CD8-positive, alpha-beta memory T cell (primary cell): ENCODE results near the gene RASSF5. TPM values are rescaled to one million over a fixed set of nuclear protein-coding genes. Genes with fewer than 3 reads are reported as not detected.

Source experiments
- CTCF ChIA-PET: fragments of 350-600 bp; sonication (Branson Sonifier 250); formaldehyde crosslinking; loops from one replicate; lab custom pipeline; 2021; ENCODE audit warnings: antibody characterized with exemption; lab: Charles Lee
- POLR2A ChIA-PET: fragments of 350-600 bp; sonication (Branson Sonifier 250); formaldehyde crosslinking; loops from one replicate; lab custom pipeline; 2021; ENCODE audit warnings: antibody characterized with exemption; lab: Charles Lee
- DNase-seq, 5 donors: peaks; one replicate each; pipeline versions ENCODE4 v3.0.0 to v3.0.0-alpha.2; 2020 to 2022; ENCODE audit warnings: mixed read lengths in 1 of 5
- H3K27ac ChIP-seq: one replicate; pipeline ENCODE4 v1.7.0; 2013; ENCODE audit warnings: low read depth, mild to moderate bottlenecking, low read length, moderate library complexity
- H3K27me3 ChIP-seq: 2 replicates; pipeline ENCODE4 v1.7.0; 2013; ENCODE audit warnings: low read length, mild to moderate bottlenecking; ENCODE audit not compliant: insufficient read depth, poor library complexity, severe bottlenecking
- H3K36me3 ChIP-seq: 2 replicates; pipeline ENCODE4 v1.7.0; 2013; ENCODE audit warnings: mild to moderate bottlenecking, low read length, moderate library complexity; ENCODE audit not compliant: insufficient read depth
- H3K4me1 ChIP-seq: 2 replicates; pipeline ENCODE4 v1.7.0; 2013; ENCODE audit warnings: mild to moderate bottlenecking, low read length, moderate library complexity; ENCODE audit not compliant: insufficient read depth
- H3K4me3 ChIP-seq: 2 replicates; pipeline ENCODE4 v1.7.0; 2013; ENCODE audit warnings: mild to moderate bottlenecking, low read length
- H3K9me3 ChIP-seq: 2 replicates; pipeline ENCODE4 v1.7.0; 2013; ENCODE audit warnings: mild to moderate bottlenecking, low read length
- H3K27ac Mint-ChIP-seq, 8 donors: one replicate each; pipeline ENCODE4 v1.8.0; 2020 to 2021; ENCODE audit warnings: mixed read lengths in 8 of 8, mild to moderate bottlenecking in 6 of 8, inconsistent platforms in 3 of 8, moderate library complexity in 3 of 8
- H3K27me3 Mint-ChIP-seq, 2 donors: one replicate each; pipeline ENCODE4 v1.8.0; 2020 to 2021; ENCODE audit warnings: mixed read lengths in 2 of 2, mild to moderate bottlenecking in 1 of 2, moderate library complexity in 1 of 2
- H3K36me3 Mint-ChIP-seq, 3 donors: one replicate each; pipeline ENCODE4 v1.8.0; 2020 to 2021; ENCODE audit warnings: mixed read lengths in 3 of 3, inconsistent platforms in 1 of 3, mild to moderate bottlenecking in 1 of 3
- H3K4me1 Mint-ChIP-seq, 3 donors: one replicate each; pipeline ENCODE4 v1.8.0; 2020 to 2021; ENCODE audit warnings: mixed read lengths in 3 of 3, inconsistent platforms in 1 of 3, mild to moderate bottlenecking in 1 of 3
- H3K4me3 Mint-ChIP-seq, 7 donors: one replicate each; pipeline ENCODE4 v1.8.0; 2020 to 2021; ENCODE audit warnings: mixed read lengths in 7 of 7, mild to moderate bottlenecking in 6 of 7, moderate library complexity in 4 of 7, inconsistent platforms in 2 of 7
- H3K9me3 Mint-ChIP-seq, 5 donors: one replicate each; pipeline ENCODE4 v1.8.0; 2020 to 2022; ENCODE audit warnings: mixed read lengths in 5 of 5, mild to moderate bottlenecking in 3 of 5, moderate library complexity in 2 of 5, inconsistent platforms in 1 of 5
- polyA plus RNA-seq: library from polyadenylated mRNA; unstranded; fragments of 300-500 nt; fragmentation: Illumina TruSeq; gene quantifications from one replicate; pipeline ENCODE4 v1.2.3, GENCODE V29; 2021
- total RNA-seq, 2 experiments: library from RNA; stranded (reverse); gene quantifications; one replicate each; pipeline ENCODE4 v1.2.3, GENCODE V29; 2021

Gene RASSF5
- total and polyA plus RNA-seq, 3 experiments from 2014 or later: 163 to 329 (median 165) TPM

GRCh38 chr1:206518206-206518605 is 10.9 kb downstream of the RASSF5 start:
- Histone ChIP-seq H3K9me3 (no peaks in the 10 kb centered on the region), H3K27ac (no peak overlapping the region), H3K4me3 (no peak overlapping the region), H3K27me3 (no peaks in the 10 kb centered on the region), H3K4me1 (no peaks in the 10 kb centered on the region), H3K36me3 (no peaks in the 10 kb centered on the region)
- no peaks in the 10 kb centered on the region for H3K27me3 Mint-ChIP-seq
- no peaks in the 10 kb centered on the region for H3K9me3 Mint-ChIP-seq
- no peaks in the 10 kb centered on the region for H3K36me3 Mint-ChIP-seq
- H3K4me1 Mint-ChIP-seq: no peaks in the 10 kb centered on the region
- no peak for DNase-seq
- CTCF ChIA-PET: interaction anchor here (2.3 kb wide), 1 partner anchor 39 kb away, joined by 9 read pairs; no protein-coding TSS in a partner anchor
- peak overlapping the region in 1 of 8 donors; percentile 58 for H3K27ac Mint-ChIP-seq
- no peak overlapping the region for H3K4me3 Mint-ChIP-seq
- POLR2A ChIA-PET: no interaction called here

- H3K27ac Mint-ChIP-seq: no peak overlapping the region
- ChIA-PET POLR2A (no interaction called here), CTCF (interaction anchor here (2.3 kb wide), 1 partner anchor 39 kb away, joined by 9 read pairs; no protein-coding TSS in a partner anchor)
Observed at GRCh38 chr1:206518743-206519142, 11.4 kb downstream of the RASSF5 start.

GRCh38 chr1:206521127-206521526 is 13.8 kb downstream of the RASSF5 start:
- no peak overlapping the region for H3K4me3 ChIP-seq
- H3K4me1 ChIP-seq: no peaks in the 10 kb centered on the region
- Mint-ChIP-seq H3K4me1 (peaks cover 1 to 4% (median 4%) of the 10 kb centered on the region in 3 donors), H3K9me3 (no peaks in the 10 kb centered on the region), H3K27me3 (no peaks in the 10 kb centered on the region), H3K27ac (no peak overlapping the region), H3K36me3 (no peaks in the 10 kb centered on the region), H3K4me3 (no peak overlapping the region)
- H3K36me3 ChIP-seq: no peaks in the 10 kb centered on the region
- H3K27ac ChIP-seq: no peak overlapping the region
- ChIA-PET CTCF (interaction anchor here (1.1 kb wide), 1 partner anchor 31 kb away, joined by 3 read pairs; no protein-coding TSS in a partner anchor), POLR2A (no interaction called here)
- DNase-seq: no peak
- H3K27me3 ChIP-seq: no peaks in the 10 kb centered on the region
- no peaks in the 10 kb centered on the region for H3K9me3 ChIP-seq

More at GRCh38 chr1:206518743-206519142, 11.4 kb downstream of the RASSF5 start:
- no peaks in the 10 kb centered on the region for H3K9me3 Mint-ChIP-seq
- H3K36me3 Mint-ChIP-seq: no peaks in the 10 kb centered on the region
- no peak overlapping the region for H3K4me3 Mint-ChIP-seq
- Histone ChIP-seq H3K9me3 (no peaks in the 10 kb centered on the region), H3K4me1 (no peaks in the 10 kb centered on the region), H3K36me3 (no peaks in the 10 kb centered on the region), H3K27me3 (no peaks in the 10 kb centered on the region), H3K27ac (no peak overlapping the region), H3K4me3 (no peak overlapping the region)
- H3K4me1 Mint-ChIP-seq: no peaks in the 10 kb centered on the region
- no peak for DNase-seq
- no peaks in the 10 kb centered on the region for H3K27me3 Mint-ChIP-seq

DNA sequence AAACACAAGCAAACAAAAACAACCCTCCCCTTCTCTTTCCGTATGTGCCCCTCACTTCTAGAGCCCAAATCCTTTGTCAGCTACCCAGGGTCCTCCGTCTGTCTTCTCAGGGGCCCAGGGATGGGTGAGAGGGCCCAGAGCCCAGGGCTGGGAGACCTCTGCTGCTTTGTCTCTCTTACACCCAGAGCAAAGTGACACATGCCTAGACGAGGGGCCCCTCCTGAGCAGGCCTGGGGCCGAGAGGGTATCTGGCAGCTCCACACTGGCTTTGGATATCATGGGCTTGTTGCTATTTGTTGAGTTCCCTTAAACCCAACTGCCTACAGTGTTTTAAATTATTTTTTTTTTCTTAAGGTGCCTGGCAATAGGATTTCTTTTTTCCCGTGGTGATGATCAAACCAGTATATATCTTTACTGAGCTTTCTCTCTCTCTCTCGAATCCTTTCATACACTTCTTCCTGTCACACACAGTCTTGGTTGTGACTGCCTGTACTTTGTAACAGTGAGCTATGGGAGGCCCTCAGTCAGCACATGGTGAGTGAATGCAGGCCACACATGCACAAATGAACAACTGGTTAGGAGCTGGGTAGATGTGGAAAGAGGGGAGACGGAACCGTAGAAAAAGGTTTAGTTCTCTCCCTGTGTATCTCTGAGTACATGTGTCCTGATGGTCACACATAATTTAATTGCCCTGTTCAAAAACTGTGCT is 14.5 kb downstream of the RASSF5 start:
- Histone ChIP-seq H3K27ac (no peak overlapping the region), H3K4me3 (no peak overlapping the region), H3K27me3 (no peaks in the 10 kb centered on the region), H3K4me1 (no peaks in the 10 kb centered on the region), H3K36me3 (no peaks in the 10 kb centered on the region), H3K9me3 (no peaks in the 10 kb centered on the region)
- H3K4me1 Mint-ChIP-seq: peaks cover 1 to 4% (median 4%) of the 10 kb centered on the region in 3 donors
- H3K27me3 Mint-ChIP-seq: no peaks in the 10 kb centered on the region
- no peaks in the 10 kb centered on the region for H3K36me3 Mint-ChIP-seq
- no peaks in the 10 kb centered on the region for H3K9me3 Mint-ChIP-seq
- ChIA-PET CTCF (interaction anchor here (1.1 kb wide), 2 partner anchors 24 to 30 kb away, joined by 3 to 4 read pairs; no protein-coding TSS in a partner anchor), POLR2A (no interaction called here)
- DNase-seq: no peak
- H3K27ac Mint-ChIP-seq: no peak overlapping the region
- no peak overlapping the region for H3K4me3 Mint-ChIP-seq

GRCh38 chr1:206524739-206525364 is 17.5 kb downstream of the RASSF5 start:
- H3K4me3 Mint-ChIP-seq: no peak overlapping the region

DNA sequence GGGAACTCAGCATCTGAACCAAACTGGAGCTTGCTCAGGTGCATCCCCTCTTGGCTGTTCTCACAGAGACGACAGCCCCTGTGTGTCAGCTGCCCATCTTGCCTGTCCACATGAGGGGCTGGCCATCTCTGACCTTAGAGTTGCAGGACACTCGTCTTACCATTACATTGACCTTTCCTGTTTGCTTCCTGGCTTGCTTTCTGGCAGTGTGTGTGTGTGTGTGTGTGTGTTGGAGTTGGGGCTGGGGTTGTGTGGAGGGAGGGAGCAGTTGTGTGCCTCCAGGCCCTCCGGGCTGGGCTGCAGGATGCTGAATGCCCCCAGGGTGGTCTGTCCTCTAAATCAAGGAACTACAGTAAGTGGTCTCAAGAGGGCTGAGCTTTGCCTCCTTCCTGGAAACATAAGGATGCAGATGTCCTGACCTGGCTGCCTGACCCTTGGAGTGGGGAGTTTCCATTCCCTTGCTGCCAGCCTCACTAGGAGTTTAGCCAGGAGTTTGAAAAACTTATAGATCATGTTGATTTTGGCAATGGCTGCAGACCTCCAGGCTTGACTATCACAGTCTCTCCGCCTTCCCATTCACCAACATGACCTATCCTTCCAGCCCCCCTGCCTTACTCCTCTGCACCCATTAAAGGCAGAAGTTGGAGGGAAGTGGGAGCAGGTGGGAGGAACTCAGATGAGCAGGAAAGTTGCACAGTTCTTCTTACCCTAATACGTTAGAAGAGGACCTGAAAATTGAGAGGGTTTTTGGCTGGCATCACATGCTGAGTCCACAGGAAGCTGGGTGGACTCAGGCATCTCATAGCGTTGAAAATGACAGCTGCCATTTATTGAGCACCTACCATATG is 19.0 kb downstream of the RASSF5 start:
- Mint-ChIP-seq H3K36me3 (no peaks in the 10 kb centered on the region), H3K4me1 (peaks cover 1 to 4% (median 4%) of the 10 kb centered on the region in 3 donors), H3K4me3 (no peak overlapping the region), H3K9me3 (no peaks in the 10 kb centered on the region), H3K27ac (peak overlapping the region in 2 of 8 donors; percentile 30 to 67), H3K27me3 (no peaks in the 10 kb centered on the region)
- ChIA-PET CTCF (interaction anchor here (1.2 kb wide), 1 partner anchor 86 kb away, joined by 4 read pairs; the partner anchor contains the start of gene EIF2D), POLR2A (interaction anchor here (0.8 kb wide), 1 partner anchor 85 kb away, joined by 3 read pairs; no protein-coding TSS in a partner anchor)
- no peaks in the 10 kb centered on the region for H3K27me3 ChIP-seq
- H3K9me3 ChIP-seq: no peaks in the 10 kb centered on the region
- H3K4me1 ChIP-seq: no peaks in the 10 kb centered on the region
- H3K4me3 ChIP-seq: no peak overlapping the region
- no peak overlapping the region for H3K27ac ChIP-seq
- no peak for DNase-seq
- H3K36me3 ChIP-seq: no peaks in the 10 kb centered on the region

More at GRCh38 chr1:206524739-206525364, 17.5 kb downstream of the RASSF5 start:
- peaks cover 1 to 4% (median 4%) of the 10 kb centered on the region in 3 donors for H3K4me1 Mint-ChIP-seq
- H3K9me3 Mint-ChIP-seq: no peaks in the 10 kb centered on the region
- Histone ChIP-seq H3K9me3 (no peaks in the 10 kb centered on the region), H3K27ac (no peak overlapping the region), H3K4me1 (no peaks in the 10 kb centered on the region), H3K36me3 (no peaks in the 10 kb centered on the region), H3K27me3 (no peaks in the 10 kb centered on the region), H3K4me3 (no peak overlapping the region)
- ChIA-PET POLR2A (no interaction called here), CTCF (interaction anchor here (1.2 kb wide), 1 partner anchor 87 kb away, joined by 4 read pairs; the partner anchor contains the start of gene EIF2D)
- no peak for DNase-seq
- peak overlapping the region in 1 of 8 donors; percentile 8 for H3K27ac Mint-ChIP-seq
- no peaks in the 10 kb centered on the region for H3K36me3 Mint-ChIP-seq
- no peaks in the 10 kb centered on the region for H3K27me3 Mint-ChIP-seq

- H3K27me3 Mint-ChIP-seq: no peaks in the 10 kb centered on the region
- H3K27ac Mint-ChIP-seq: no peak overlapping the region
- peaks cover 1 to 4% (median 4%) of the 10 kb centered on the region in 3 donors for H3K4me1 Mint-ChIP-seq
- no peaks in the 10 kb centered on the region for H3K36me3 Mint-ChIP-seq
- H3K9me3 Mint-ChIP-seq: no peaks in the 10 kb centered on the region
- no peak overlapping the region for H3K4me3 Mint-ChIP-seq
- H3K9me3 ChIP-seq: no peaks in the 10 kb centered on the region
- no peaks in the 10 kb centered on the region for H3K36me3 ChIP-seq
- no peak overlapping the region for H3K4me3 ChIP-seq
- ChIA-PET CTCF (interaction anchor here (1.4 kb wide), 1 partner anchor 15 kb away, joined by 4 read pairs; no protein-coding TSS in a partner anchor), POLR2A (no interaction called here)
- H3K27me3 ChIP-seq: no peaks in the 10 kb centered on the region
- no peaks in the 10 kb centered on the region for H3K4me1 ChIP-seq
- no peak overlapping the region for H3K27ac ChIP-seq
- no peak for DNase-seq
Observed at GRCh38 chr1:206529425-206529824, 22.1 kb downstream of the RASSF5 start.
